ENCODE data around the gene PRKCE.
A peak's percentile ranks its signal among the peaks of the same experiment; 100 is the strongest.

The PRKCE gene

GRCh38 chr2:45651415-45652089 lies at the start of gene PRKCE:
Gene PRKCE, plus strand, starts transcription at chr2:45651675.
- no peak for DNase-seq (ENCODE audit: low read depth)

DNA sequence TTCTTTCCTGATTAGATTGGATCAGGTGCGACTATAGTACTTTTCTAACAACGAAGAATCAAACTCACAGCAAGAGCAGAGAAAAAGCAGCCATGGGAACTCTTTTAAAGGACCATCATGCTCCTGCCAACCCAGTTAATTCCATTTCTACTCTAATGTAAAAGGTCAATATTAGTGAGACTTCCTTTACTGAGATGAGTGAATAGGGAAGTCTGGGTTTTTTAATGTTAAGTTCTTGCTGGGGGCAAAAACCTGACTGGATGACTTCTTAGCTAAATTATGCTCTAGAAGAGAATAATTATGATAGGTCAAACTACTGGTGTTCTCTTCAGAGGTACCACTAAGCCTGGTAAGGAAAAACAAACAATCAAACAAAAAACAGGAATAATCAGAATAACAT lies 48.9 kb upstream of the PRKCE start:
- DNase-seq (ENCODE audit: low read depth) = no peak

- no peak for DNase-seq (ENCODE audit: low read depth)
Observed at GRCh38 chr2:45605116-45605515, 46.4 kb upstream of the PRKCE start.

DNA sequence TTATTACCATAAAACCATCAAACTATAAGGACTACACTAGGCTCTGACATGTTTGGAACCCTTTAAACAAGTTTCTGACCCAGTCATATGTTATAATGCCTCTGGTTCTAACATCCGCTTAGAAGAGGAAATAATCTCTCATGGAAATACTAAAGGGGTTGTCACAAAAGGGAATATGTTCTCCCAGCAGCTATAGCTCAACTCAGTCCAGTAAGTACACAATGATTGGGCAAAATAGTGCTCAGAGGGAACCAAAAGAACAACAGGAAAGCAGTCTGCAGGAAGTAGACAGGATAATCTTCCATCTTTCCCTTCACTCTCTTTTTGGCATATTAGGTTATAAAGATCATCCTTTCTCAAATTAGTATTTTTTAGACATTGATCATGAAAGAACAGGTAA lies 44.7 kb upstream of the PRKCE start:
- DNase-seq (ENCODE audit: low read depth) = no peak

DNA sequence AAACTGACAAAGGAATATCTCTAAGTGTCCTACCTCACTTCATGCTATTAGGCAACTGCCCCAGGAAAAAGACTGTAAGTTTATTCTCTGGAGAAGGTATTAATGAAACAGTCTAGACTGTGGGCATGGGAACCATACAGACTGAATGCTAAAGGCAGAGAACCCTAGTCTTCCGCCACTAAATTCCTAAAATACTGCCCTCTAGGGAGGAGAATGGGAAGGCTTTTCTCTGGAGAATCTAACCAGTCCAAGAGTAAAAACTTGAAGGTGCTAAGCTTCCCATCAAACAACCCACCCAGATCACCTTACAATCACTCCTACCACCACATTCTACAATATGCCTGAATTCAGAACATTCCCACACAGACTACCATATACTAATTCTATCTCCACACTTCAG lies 43.8 kb upstream of the PRKCE start:
- no peak for DNase-seq (ENCODE audit: low read depth)

- peak; percentile 18 for DNase-seq (ENCODE audit: low read depth)
Observed at GRCh38 chr2:45610281-45611019, 41.0 kb upstream of the PRKCE start.

DNA sequence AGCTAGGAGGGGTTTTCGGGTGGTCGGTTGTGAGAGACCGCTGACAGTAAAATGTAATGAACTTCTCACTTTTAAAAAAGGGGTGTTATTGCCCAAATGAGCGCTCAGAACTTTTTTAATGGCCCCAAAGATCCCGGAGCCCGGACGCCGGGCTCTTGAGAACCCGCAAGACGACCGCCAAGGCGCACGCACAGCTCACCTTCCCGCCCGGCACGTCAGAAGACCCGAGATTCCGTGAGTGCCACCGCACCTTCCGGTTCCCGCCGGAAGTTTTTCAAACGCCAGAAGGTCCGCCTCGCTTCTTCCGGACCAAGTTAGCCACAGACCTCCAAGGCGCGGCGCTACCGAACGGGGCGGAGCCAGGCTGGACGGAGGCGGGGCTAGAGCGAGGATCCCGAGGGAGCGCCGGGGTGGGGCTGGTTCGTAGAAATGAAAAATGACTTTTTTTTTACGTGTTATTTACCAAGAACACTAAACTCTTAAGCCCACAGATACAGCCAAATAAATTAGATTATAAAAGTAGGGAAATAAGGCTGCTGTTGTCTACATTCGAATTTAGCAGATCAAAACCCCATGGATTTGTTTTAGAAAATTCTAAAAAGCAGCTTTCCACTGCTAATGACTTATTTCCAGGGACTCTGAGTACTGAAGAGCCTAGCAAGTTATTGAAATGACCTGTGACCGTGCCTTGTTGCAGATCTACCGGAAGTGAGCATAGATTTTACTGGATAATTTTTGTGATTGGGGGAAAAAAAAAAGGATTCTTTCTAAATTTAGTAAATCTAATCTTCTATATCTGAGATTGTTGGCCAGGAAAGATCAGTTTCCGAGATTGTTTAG lies 40.2 kb upstream of the PRKCE start, which contains the start of gene SRBD1:
SRBD1 (minus strand) TSS at position 248 of the 840 bp plus-strand sequence. CDS start 5,826 bp downstream, outside the sequence.
- peak; percentile 69 for DNase-seq (ENCODE audit: low read depth)

DNA sequence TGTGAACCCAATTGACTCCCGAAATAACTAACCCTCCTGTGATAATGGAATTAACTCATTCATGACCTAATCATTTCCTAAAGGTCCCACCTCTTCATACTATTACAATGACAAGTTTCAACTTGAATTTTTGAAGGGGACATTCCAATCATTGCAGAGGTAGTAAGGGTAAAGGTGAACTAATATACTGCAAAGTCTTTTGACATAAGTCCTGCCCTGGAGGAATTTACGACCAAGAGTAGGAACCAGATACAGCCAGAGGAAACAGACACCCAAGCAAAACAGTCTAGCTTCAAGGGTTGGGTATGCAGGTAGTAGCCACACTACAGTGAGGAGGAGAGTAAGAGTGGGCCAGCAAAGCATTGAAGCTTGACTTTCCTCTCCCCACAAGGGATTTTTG lies 39.2 kb upstream of the PRKCE start:
- no peak for DNase-seq (ENCODE audit: low read depth)

DNA sequence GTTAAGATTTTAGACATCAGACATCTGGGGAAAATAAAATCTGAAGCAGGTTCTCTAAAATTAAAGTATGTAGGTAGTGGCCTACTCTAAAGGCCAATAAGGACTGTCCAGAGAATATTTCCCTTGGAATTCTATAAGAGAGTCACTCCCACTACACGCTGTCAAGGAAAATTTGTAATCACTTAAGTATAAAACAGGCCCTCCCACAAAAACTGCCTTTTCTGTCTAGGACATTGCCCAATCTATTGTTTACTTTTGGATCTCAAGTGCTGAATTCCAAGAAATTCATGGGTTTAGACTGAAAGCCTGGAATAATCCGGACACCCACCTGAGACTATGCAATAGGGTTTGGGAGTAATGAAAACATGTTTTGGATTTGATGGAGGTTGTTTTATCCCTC lies 38.7 kb upstream of the PRKCE start:
- DNase-seq (ENCODE audit: low read depth) = no peak

- DNase-seq (ENCODE audit: low read depth) = no peak
Observed at GRCh38 chr2:45614330-45614729, 37.1 kb upstream of the PRKCE start.

GRCh38 chr2:45614871-45615415 lies 36.5 kb upstream of the PRKCE start:
- DNase-seq (ENCODE audit: low read depth) = no peak

DNA sequence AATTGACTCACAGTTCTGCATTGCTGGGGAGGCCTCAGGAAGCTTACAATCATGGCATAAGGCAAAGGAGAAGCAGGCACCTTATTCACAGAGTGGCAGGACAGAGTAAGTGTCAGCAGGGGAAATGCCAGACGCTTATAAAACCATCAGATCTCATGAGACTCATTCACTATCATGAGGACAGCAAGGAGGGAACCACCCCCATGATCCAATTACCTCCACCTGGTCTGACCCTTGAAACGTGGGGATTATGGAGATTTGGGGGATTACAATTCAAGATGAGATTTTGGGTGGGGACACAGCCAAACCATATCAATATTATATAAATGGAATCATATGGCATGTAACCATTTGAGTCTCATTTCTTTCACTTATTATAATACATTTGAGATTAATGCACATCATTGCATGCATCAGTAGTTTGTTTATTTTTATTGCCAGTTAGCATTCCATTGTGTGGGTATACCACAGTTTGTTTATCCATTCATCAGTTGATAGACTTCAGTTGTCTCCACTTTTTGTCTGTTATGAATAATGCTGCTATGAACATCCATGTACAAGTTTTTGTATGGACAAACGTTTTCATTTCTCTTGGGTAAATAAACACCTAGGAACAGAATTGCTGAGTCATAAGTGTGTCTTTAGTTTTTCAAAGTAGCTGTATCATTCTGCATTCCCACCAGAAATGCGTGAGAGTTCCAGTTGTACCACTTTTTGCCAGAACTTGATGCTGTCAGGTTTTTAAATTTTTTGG lies 34.6 kb upstream of the PRKCE start:
- DNase-seq (ENCODE audit: low read depth) = no peak

DNA sequence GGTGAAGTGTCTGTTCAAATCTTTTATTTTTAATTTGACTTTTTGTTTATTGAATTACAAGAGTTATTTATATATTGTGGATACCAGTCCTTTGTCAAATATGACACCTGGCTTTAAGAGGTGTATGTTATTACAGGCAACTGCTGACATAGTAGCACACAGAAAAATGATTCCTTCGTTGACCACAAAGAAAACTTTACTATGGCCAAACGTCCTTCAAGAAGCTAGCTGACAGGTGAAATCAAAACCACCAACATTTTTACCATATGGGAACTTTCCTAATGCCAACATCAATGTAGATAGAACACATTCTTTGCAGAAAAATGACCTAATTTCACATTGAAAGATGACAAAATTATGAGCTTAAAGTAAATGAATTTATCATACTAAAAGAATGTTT lies 34.0 kb upstream of the PRKCE start:
- DNase-seq (ENCODE audit: low read depth) = no peak

- DNase-seq (ENCODE audit: low read depth) = no peak
Observed at GRCh38 chr2:45622336-45623075, 29.0 kb upstream of the PRKCE start.

DNA sequence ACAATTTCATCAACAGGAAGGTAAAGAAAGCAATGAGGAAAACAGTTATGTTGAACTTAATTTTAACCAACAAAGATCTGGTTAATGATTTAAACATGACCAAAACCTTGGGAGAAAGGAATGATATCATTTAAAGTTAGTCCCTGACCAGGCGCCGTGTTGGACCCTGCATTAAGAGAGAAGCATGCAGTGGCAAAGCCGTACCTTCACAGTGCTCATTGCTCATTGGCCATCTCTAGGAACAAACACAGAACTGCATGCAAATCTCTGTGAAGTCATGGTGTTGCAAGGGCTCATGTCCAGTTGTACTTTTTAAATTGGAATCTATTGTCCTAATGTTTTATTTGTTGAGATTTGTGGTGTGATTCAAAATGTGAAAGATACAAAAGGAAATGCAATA lies 28.4 kb upstream of the PRKCE start:
- no peak for DNase-seq (ENCODE audit: low read depth)

GRCh38 chr2:45625824-45626223 lies 25.7 kb upstream of the PRKCE start:
- no peak for DNase-seq (ENCODE audit: low read depth)

- no peak for DNase-seq (ENCODE audit: low read depth)
Observed at GRCh38 chr2:45626387-45627221, 24.9 kb upstream of the PRKCE start.

GRCh38 chr2:45627911-45628310 lies 23.6 kb upstream of the PRKCE start:
- DNase-seq (ENCODE audit: low read depth) = no peak

DNA sequence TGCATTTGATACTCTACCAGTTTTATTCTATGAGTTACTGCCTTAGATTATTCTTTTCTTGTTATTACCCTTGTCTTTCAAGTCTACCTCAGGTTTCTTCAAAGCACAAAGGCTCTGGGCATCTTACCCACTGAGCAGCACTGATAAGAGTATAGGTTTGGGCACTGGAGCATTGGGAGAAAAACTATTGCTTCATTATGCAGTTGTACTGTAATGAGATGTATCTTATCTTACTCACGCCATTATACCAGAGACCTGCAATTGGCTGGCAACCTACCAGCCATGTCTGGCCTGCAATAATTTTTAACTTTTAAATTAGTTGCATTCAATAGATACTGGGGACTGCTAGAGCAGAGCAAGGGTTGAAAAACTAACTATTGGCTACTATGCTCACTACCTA lies 21.5 kb upstream of the PRKCE start:
- no peak for DNase-seq (ENCODE audit: low read depth)

DNA sequence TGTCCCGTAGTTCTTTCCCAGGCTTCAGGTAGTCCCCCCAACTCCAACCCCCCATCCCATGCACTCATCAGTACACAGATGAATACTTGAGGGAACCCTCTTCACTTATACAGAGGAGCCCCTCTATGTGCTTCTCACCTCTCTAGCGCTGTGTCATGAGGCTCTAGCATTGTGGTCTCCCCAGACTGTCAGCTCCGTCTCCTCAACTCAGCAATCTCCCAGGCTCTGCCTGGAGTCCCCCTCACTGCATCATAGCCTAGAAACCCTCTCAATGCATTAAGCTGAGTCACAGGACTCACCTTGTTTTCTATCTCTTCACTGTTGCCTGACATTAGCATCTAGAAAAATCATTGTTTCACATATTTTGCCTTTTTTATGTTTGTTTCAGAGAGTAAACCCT lies 20.2 kb upstream of the PRKCE start:
- DNase-seq (ENCODE audit: low read depth) = no peak
